Muscle layer of colon (tissue), 2 donors: ENCODE data around the gene MS4A12.
"Not testable (repeated sequence)": the region's sequence is repeated elsewhere in the genome, so short reads cannot be mapped to it uniquely, and the experiment has no call there.

Source experiments
- H3K27ac ChIP-seq: one replicate; pipeline ENCODE4 v1.7.0; 2013; ENCODE audit warnings: low read depth, mild to moderate bottlenecking, low read length, moderate library complexity
- H3K27me3 ChIP-seq, 2 donors: one replicate each; pipeline ENCODE4 v1.7.0; 2013; ENCODE audit warnings: low read length in 2 of 2, mild to moderate bottlenecking in 2 of 2; ENCODE audit not compliant: insufficient read depth in 2 of 2, control insufficient read depth in 1 of 2
- H3K36me3 ChIP-seq: one replicate; pipeline ENCODE4 v1.7.0; 2013; ENCODE audit warnings: mild to moderate bottlenecking, low read length; ENCODE audit not compliant: insufficient read depth
- H3K4me1 ChIP-seq: one replicate; pipeline ENCODE4 v1.7.0; 2013; ENCODE audit warnings: mild to moderate bottlenecking, low read length; ENCODE audit not compliant: insufficient read depth
- H3K4me3 ChIP-seq, 2 donors: one replicate each; pipeline ENCODE4 v1.7.0; 2013; ENCODE audit warnings: low read length in 2 of 2, low read depth in 1 of 2, mild to moderate bottlenecking in 1 of 2, moderate library complexity in 1 of 2
- H3K9ac ChIP-seq: one replicate; pipeline ENCODE4 v1.7.0; 2013; ENCODE audit warnings: low read length
- H3K9me3 ChIP-seq: one replicate; pipeline ENCODE4 v1.7.0; 2013; ENCODE audit warnings: mild to moderate bottlenecking, low read length
- donor health status: abdominal sarcoma.
- donor health status: Adenocarcinoma of cecum.

Gene MS4A12

DNA sequence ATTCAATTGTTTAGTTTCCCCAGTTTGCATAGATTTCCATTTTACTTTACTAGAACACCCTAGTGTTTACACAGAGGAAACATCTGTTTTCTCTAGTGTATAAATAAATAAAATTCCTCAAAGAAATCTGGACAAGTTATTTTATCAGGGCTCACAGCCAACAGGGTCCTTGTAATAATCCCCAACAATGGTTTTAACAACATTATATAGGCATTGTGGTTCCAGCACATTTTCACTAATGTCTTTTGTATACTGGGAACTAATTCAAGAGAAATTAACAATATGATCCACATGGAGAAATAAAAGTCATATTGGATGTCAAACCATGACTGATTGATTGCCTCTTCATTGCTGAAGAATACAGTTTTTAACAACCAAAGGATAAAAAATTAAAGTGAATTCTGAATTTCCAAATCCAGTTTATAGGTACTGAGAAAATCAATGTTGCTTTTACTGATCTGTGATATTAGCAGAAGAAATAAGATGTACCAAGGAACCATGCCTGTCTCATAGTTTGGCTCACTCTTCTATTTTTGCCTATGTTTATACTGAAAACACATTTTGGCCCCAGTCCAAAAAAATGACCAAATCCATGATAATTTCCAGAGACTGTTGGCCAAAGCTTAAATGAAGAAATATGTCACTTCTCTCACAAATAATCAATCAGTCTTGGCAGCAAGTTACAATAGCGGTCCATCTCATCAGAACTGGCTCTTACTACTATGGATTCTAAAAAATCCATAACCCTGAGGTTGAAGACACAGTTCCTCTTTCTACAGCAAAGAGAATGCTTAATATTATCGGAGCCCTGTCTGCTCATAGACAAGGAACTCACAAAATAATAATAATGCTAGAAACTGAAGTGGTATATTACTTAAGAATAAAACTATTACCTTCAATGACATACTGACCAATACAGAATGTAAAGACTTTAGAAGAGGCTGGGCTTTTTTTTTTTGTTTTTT, 21.2 kb downstream of the MS4A12 start:
- Histone ChIP-seq H3K9ac (no peak overlapping the region), H3K36me3 (no peaks in the 10 kb centered on the region), H3K4me3 (no peak overlapping the region), H3K4me1 (no peaks in the 10 kb centered on the region), H3K27ac (no peak overlapping the region), H3K27me3 (no peaks in the 10 kb centered on the region), H3K9me3 (no peaks in the 10 kb centered on the region)

DNA sequence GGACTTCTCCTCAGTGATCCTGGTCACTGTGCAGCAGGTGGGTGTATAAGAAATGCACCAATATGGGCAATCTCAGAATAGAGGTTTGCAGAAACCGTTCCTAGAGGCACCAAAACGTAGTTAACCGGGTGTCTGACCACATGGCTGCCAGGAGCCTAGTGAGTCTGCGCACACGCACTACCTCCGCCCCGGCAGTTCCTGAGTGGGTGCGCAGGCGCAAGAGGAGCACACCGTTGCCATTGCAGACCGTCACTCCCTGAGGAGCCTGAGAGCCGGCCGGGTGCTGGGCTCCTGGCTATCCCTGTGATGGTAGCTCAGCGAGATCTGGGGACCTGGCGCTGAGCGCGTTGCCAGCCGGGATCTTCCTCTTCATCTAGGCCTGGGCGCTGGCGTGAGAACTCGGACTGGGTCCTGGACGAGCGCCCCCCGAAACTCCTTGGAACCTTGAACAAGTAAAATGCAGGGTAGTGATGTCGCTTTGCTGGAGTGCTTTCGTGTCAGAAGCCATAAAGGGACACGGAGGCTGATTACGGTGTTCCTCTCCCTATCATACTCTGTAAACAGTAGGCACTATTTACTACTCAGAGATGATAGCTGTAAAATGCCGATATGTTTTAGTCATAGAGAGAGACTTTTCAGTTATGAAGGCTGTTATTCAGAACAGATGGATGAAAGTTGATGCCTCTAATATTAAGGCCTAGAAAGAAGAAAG, 22.7 kb downstream of the MS4A12 start, which contains the start of gene MS4A13:
TSS of gene MS4A13 (plus strand) at position 249 of the 712 bp plus-strand sequence. CDS start 2,692 bp downstream, outside the sequence.
- H3K9ac ChIP-seq, result no peak within 1 kb of the TSS
- no peaks in the 10 kb centered on the region for H3K36me3 ChIP-seq
- H3K9me3 ChIP-seq, result no peaks in the 10 kb centered on the region
- H3K27ac ChIP-seq, result no peak within 1 kb of the TSS
- H3K4me3 ChIP-seq, result no peak within 1 kb of the TSS
- no peaks in the 10 kb centered on the region for H3K27me3 ChIP-seq
- no peaks in the 10 kb centered on the region for H3K4me1 ChIP-seq

DNA sequence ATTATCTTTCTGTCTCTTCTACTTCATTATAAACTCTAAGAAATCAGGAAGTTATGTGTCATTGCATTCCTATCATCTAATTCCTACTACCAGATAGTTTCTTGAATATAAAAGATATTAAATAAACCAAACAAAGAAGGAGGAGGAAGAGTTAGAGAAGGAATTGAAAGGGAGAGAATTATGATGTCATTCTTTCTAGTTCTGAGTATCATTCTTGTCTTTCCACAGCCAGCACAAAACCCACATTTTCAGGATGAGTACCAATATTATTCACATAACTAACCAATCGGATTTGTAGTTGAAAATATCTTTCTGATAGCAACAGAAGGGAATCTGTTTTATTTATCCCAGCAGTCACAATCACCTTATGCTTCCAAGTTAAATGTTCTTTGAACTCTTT, 35.9 kb downstream of the MS4A12 start:
- H3K4me3 ChIP-seq, result no peak overlapping the region
- no peaks in the 10 kb centered on the region for H3K27me3 ChIP-seq
- H3K27ac ChIP-seq, result no peak overlapping the region
- H3K36me3 ChIP-seq, result no peaks in the 10 kb centered on the region
- no peaks in the 10 kb centered on the region for H3K4me1 ChIP-seq
- H3K9me3 ChIP-seq, result no peaks in the 10 kb centered on the region
- H3K9ac ChIP-seq, result no peak overlapping the region

DNA sequence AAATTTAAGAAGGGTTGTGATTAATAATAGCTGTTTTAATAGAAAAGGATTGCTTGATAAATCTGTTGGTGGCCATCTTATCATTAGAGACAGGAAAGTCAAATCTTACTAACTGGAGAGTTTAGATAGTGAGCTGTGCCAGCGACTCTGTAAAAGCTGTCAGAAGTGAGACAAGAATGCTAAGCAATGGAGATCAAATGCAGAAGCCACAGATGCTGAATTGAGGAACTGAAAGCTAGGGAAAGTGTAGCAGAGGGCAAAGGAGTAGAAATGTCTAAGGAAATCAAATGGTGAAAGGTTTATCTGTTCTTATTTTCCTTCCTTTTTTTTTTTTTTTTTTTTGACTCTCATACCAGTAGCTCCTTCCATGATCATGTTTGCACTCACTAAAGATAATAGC, 36.4 kb downstream of the MS4A12 start:
- Histone ChIP-seq H3K4me1 (no peaks in the 10 kb centered on the region), H3K9ac (no peak overlapping the region), H3K9me3 (no peaks in the 10 kb centered on the region), H3K27me3 (no peaks in the 10 kb centered on the region), H3K36me3 (no peaks in the 10 kb centered on the region), H3K27ac (no peak overlapping the region), H3K4me3 (no peak overlapping the region)

DNA sequence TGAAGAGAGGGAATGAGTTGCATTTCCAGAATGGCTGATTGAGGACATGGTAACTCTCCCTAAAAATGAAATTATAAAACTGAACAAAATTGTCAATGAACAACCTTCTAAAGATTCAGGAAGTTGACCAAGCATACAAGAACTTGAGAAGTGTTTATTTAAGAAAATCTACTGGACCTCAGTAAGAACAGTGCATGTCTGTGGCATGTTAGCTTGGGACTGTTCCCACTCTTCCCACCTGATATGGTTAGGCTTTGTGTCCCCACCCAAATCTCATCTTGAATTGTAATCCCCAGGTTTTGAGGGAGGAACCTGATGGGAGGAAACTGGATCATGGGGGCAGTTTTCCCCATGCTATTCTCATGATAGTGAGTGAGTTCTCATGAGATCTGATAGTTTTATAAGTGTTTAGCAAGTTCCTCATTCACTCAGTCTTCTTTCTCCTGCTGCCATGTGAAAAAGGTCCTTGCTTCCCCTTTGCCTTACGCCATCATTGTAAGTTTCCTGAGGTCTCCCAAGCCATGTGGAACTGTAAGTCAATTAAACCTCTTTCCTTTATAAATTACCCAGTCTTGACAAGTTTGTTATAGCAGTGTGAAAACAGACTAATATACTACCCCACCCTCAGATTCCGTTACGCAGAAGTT, 38.0 kb downstream of the MS4A12 start:
- H3K4me1 ChIP-seq, result no peaks in the 10 kb centered on the region
- no peak overlapping the region for H3K4me3 ChIP-seq
- H3K36me3 ChIP-seq, result no peaks in the 10 kb centered on the region
- H3K9me3 ChIP-seq, result no peaks in the 10 kb centered on the region
- H3K27ac ChIP-seq, result no peak overlapping the region
- no peaks in the 10 kb centered on the region for H3K27me3 ChIP-seq
- H3K9ac ChIP-seq, result no peak overlapping the region

- H3K4me3 ChIP-seq, H3K36me3 ChIP-seq, H3K27ac ChIP-seq, H3K27me3 ChIP-seq, H3K9me3 ChIP-seq, H3K4me1 ChIP-seq, H3K9ac ChIP-seq: not testable (repeated sequence)
Measured at GRCh38 chr11:60532383-60532782, 39.8 kb downstream of the MS4A12 start.

- not testable (repeated sequence) for H3K27me3 ChIP-seq, H3K36me3 ChIP-seq, H3K27ac ChIP-seq, H3K4me3 ChIP-seq, H3K9me3 ChIP-seq, H3K9ac ChIP-seq, H3K4me1 ChIP-seq
Measured at GRCh38 chr11:60538627-60539026, 46.0 kb downstream of the MS4A12 start.

- H3K9ac ChIP-seq, result no peak overlapping the region
- no peaks in the 10 kb centered on the region for H3K36me3 ChIP-seq
- no peaks in the 10 kb centered on the region for H3K27me3 ChIP-seq
- H3K9me3 ChIP-seq, result no peaks in the 10 kb centered on the region
- no peak overlapping the region for H3K27ac ChIP-seq
- no peaks in the 10 kb centered on the region for H3K4me1 ChIP-seq
- H3K4me3 ChIP-seq, result no peak overlapping the region
Measured at GRCh38 chr11:60544077-60544476, 51.5 kb downstream of the MS4A12 start.
